Endodermal cell (in vitro differentiated cells): ENCODE measurements around the gene UBASH3B. TPM values are rescaled to one million over a fixed set of nuclear protein-coding genes. Genes with fewer than 3 reads are reported as not detected.

Source experiments
- DNase-seq: peaks from one replicate; pipeline ENCODE4 v3.0.0-alpha.2; 2017
- H3K27ac ChIP-seq: 2 replicates; pipeline ENCODE4 v1.5.1; 2013; ENCODE audit warnings: mild to moderate bottlenecking, low read depth, low read length, moderate library complexity
- H3K27me3 ChIP-seq: 2 replicates; pipeline ENCODE4 v1.6.1; 2013; ENCODE audit warnings: mild to moderate bottlenecking, low read length, moderate library complexity; ENCODE audit not compliant: insufficient read depth, control insufficient read depth, poor library complexity, severe bottlenecking
- H3K36me3 ChIP-seq: 2 replicates; pipeline ENCODE4 v1.7.0; 2013; ENCODE audit warnings: mild to moderate bottlenecking, low read length, moderate library complexity; ENCODE audit not compliant: control insufficient read depth, insufficient read depth
- H3K4me1 ChIP-seq: one replicate; pipeline ENCODE4 v1.7.0; 2013; ENCODE audit warnings: low read length; ENCODE audit not compliant: control insufficient read depth, insufficient read depth
- H3K4me3 ChIP-seq: 2 replicates; pipeline ENCODE4 v1.5.1; 2013; ENCODE audit warnings: mild to moderate bottlenecking, low read length, moderate library complexity
- H3K9ac ChIP-seq: 2 replicates; pipeline ENCODE4 v1.6.1; 2013; ENCODE audit warnings: mild to moderate bottlenecking, low read length, moderate library complexity; ENCODE audit not compliant: poor library complexity, severe bottlenecking; ENCODE audit errors: extremely low read depth
- H3K9me3 ChIP-seq: 2 replicates; pipeline ENCODE4 v1.6.1; 2013; ENCODE audit warnings: mild to moderate bottlenecking, low read length, moderate library complexity; ENCODE audit not compliant: control insufficient read depth
- H3K27ac Mint-ChIP-seq: 2 replicates; pipeline ENCODE4 v1.8.0; 2020; ENCODE audit warnings: mixed read lengths
- H3K27me3 Mint-ChIP-seq: 2 replicates; pipeline ENCODE4 v1.8.0; 2021; ENCODE audit warnings: mild to moderate bottlenecking, mixed read lengths; ENCODE audit not compliant: insufficient read depth
- H3K36me3 Mint-ChIP-seq: 2 replicates; pipeline ENCODE4 v1.8.0; 2020; ENCODE audit warnings: low read depth, mixed read lengths
- H3K4me1 Mint-ChIP-seq: 2 replicates; pipeline ENCODE4 v1.8.0; 2020; ENCODE audit warnings: mixed read lengths
- H3K4me3 Mint-ChIP-seq: 2 replicates; pipeline ENCODE4 v1.8.0; 2020; ENCODE audit warnings: mild to moderate bottlenecking, moderate library complexity, mixed read lengths
- H3K9me3 Mint-ChIP-seq: 2 replicates; pipeline ENCODE4 v1.8.0; 2020; ENCODE audit warnings: mild to moderate bottlenecking, mixed read lengths
- WGBS, 2 experiments: methylation state at CpG; one replicate each; pipeline versions ENCODE4 v1.1.5 to v1.1.7; 2013; ENCODE audit warnings: missing lambda C conversion rate in 2 of 2, mixed read lengths in 1 of 2; ENCODE audit not compliant: insufficient coverage in 1 of 2, insufficient read length in 1 of 2; 5-methylcytosine and 5-hydroxymethylcytosine counted together
- total RNA-seq, 2 donors: library from RNA; stranded (reverse); fragmentation: NEBNext Ultra II Directional in 1 of 2; extraction: Animal tissue kit (Norgen Biotek cat#: 25700) in 1 of 2; gene quantifications; 2 replicates in 1 of 2; 3 replicates in 1 of 2; pipeline ENCODE4 v1.2.1, GENCODE V29; 2021
- TF ChIP-seq, protein P1 (sequence below): fragments of 200-600 bp; sonication (generic); conservative IDR thresholded peaks from 2 replicates; pipeline ENCODE4 v1.5.0; 2021; ENCODE audit warnings: antibody characterized with exemption, mild to moderate bottlenecking

The UBASH3B gene
- total RNA-seq, 2 donors from 2014 or later: 6.0 to 9.0 TPM

DNA sequence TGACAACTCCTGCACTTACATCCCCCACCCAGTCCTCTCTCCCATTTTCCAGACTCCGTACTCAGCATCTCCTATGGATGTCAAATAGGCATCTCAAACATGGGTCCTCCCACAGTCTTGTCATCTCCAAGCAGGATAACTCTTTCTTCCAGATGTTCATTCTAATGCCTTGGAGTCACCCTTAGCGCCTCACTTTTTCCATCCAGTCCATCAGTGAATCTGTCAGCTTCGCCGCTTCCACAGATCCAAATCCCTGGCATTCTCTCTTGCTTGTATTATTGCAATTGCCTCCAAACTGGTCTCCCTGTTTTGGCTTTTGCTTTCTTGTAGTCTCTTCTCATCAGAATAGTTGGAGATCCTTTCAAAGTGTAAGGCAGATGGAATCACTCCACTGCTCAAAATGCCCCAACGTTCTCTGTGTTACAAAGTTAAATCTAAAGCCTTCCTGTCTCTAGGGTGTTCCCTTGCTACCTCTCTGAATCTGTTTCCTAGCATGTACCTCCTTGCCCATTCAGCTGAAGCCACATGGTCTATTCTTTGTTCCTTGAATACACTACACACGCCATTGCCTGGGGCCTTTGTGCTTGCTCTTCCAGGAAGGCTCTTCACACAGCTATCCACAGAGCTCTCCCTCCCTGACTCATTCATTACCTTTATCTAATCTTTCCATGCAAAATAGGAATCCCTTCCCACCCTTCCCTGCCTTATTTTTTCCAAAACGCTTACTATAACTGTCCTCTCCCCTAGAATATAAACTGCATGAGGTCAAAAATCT, 64.8 kb downstream of the UBASH3B start:
- no peak for DNase-seq
- TF ChIP-seq, protein P1, sequence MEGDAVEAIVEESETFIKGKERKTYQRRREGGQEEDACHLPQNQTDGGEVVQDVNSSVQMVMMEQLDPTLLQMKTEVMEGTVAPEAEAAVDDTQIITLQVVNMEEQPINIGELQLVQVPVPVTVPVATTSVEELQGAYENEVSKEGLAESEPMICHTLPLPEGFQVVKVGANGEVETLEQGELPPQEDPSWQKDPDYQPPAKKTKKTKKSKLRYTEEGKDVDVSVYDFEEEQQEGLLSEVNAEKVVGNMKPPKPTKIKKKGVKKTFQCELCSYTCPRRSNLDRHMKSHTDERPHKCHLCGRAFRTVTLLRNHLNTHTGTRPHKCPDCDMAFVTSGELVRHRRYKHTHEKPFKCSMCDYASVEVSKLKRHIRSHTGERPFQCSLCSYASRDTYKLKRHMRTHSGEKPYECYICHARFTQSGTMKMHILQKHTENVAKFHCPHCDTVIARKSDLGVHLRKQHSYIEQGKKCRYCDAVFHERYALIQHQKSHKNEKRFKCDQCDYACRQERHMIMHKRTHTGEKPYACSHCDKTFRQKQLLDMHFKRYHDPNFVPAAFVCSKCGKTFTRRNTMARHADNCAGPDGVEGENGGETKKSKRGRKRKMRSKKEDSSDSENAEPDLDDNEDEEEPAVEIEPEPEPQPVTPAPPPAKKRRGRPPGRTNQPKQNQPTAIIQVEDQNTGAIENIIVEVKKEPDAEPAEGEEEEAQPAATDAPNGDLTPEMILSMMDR: no peak
- Mint-ChIP-seq H3K4me3 (no peak overlapping the region), H3K4me1 (peaks cover 16% of the 10 kb centered on the region), H3K27me3 (peaks cover 11% of the 10 kb centered on the region), H3K9me3 (no peaks in the 10 kb centered on the region), H3K27ac (peak overlapping the region; percentile 67), H3K36me3 (no peaks in the 10 kb centered on the region)
- WGBS, 2 experiments: 87 to 90% methylated on average over 6 to 7 of the region's 7 CpGs
- no peak overlapping the region for H3K9ac ChIP-seq
- peaks cover 5% of the 10 kb centered on the region for H3K4me1 ChIP-seq
- H3K9me3 ChIP-seq: no peaks in the 10 kb centered on the region
- no peaks in the 10 kb centered on the region for H3K36me3 ChIP-seq
- H3K27ac ChIP-seq: no peak overlapping the region
- no peak overlapping the region for H3K4me3 ChIP-seq
- no peaks in the 10 kb centered on the region for H3K27me3 ChIP-seq

DNA sequence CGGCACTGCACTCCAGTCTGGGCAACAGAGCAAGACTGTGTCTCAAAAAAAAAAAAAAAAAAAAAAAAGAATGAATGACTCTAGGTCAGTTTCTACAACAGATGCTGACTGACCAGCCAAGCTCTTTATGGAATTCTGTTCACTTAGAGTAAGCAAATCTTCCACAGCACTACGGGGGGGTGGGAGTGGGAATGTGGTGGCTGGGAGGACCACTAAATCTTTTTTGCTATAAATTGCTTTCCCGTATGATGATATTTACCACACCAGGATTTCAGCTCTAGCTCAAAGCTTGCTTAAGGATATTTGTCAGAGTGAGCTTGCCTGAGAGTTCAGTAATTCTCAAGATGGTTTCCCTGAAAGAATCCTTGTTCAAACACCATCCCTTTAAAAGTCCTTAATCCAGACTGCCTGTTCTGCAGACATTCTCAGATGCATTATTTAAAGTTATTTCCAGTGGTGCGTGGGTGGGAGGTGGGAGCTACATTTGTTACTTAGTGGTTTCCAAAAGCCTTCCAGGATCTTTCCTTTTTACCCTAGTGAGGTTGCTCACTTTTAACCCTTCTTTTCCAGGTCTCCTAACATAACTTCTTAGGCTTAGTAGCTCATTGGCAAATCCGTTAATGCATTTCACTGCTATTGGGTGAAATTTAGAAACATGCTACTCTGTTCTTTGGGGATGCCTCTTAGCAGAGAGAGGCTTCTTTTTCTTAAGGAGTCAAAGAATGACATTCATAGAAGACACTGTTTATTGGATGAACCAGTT, 65.9 kb downstream of the UBASH3B start:
- Histone ChIP-seq H3K4me3 (no peak overlapping the region), H3K9me3 (no peaks in the 10 kb centered on the region), H3K9ac (no peak overlapping the region), H3K36me3 (no peaks in the 10 kb centered on the region), H3K4me1 (peaks cover 5% of the 10 kb centered on the region), H3K27ac (no peak overlapping the region), H3K27me3 (no peaks in the 10 kb centered on the region)
- TF ChIP-seq, protein P1: no peak
- Mint-ChIP-seq H3K9me3 (no peaks in the 10 kb centered on the region), H3K4me1 (peaks cover 16% of the 10 kb centered on the region), H3K4me3 (no peak overlapping the region), H3K27ac (no peak overlapping the region), H3K36me3 (no peaks in the 10 kb centered on the region), H3K27me3 (peaks cover 7% of the 10 kb centered on the region)
- DNase-seq: no peak
- WGBS, 2 experiments: 83 to 100% methylated on average over 2 to 5 of the region's 5 CpGs

DNA sequence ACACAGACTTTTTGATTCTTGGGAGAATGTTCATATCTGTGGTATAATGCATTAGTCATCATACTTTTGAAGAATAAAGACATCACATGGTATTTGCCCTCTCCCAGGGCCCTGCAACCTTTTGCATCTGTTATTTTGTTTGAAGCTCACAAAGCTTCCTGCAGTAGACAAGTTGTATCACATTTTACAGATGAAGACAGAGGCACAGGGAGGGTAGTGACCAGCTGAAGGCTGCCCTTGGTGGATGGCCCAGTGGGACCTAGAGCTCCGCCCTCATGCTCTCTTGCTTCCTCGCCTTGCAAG, 66.4 kb downstream of the UBASH3B start:
- Mint-ChIP-seq H3K36me3 (no peaks in the 10 kb centered on the region), H3K4me1 (peaks cover 16% of the 10 kb centered on the region), H3K27me3 (peaks cover 7% of the 10 kb centered on the region), H3K4me3 (no peak overlapping the region), H3K9me3 (no peaks in the 10 kb centered on the region), H3K27ac (no peak overlapping the region)
- H3K27me3 ChIP-seq: no peaks in the 10 kb centered on the region
- no peak for DNase-seq
- no peak overlapping the region for H3K9ac ChIP-seq
- no peaks in the 10 kb centered on the region for H3K9me3 ChIP-seq
- no peaks in the 10 kb centered on the region for H3K36me3 ChIP-seq
- TF ChIP-seq, protein P1: no peak
- peaks cover 5% of the 10 kb centered on the region for H3K4me1 ChIP-seq
- WGBS, 2 experiments: 89 to 90% methylated on average over 2 of the region's 2 CpGs
- H3K27ac ChIP-seq: no peak overlapping the region
- H3K4me3 ChIP-seq: no peak overlapping the region
